SK-N-SH treated with all-trans-retinoic acid at 6 μM for 48 hours (cell line): ENCODE measurements around the gene RAB9B.
"Not testable (repeated sequence)": the region's sequence is repeated elsewhere in the genome, so short reads cannot be mapped to it uniquely, and the experiment has no call there.

ENCODE experiments used
- ATAC-seq: fragments of 200-7000 bp; cut with Tn5 transposase; 3 replicates; pipeline ENCODE4 v1.9.1; 2020; ENCODE audit warnings: mild to moderate bottlenecking, moderate library complexity
- ARNTL ChIP-seq: fragments of 450-650 bp; formaldehyde crosslinking; IDR thresholded peaks from 2 replicates; pipeline ENCODE4 v1.5.0; 2020; ENCODE audit warnings: low read depth, mild to moderate bottlenecking, moderate library complexity, borderline replicate concordance
- BACH2 ChIP-seq: fragments of 250-450 bp; sonication (Bioruptor Pico); IDR thresholded peaks from 2 replicates; pipeline ENCODE4 v1.9.0; 2021; ENCODE audit warnings: mild to moderate bottlenecking, borderline replicate concordance
- ESRRG ChIP-seq: fragments of 250-450 bp; sonication (Bioruptor Pico); IDR thresholded peaks from 2 replicates; pipeline ENCODE4 v1.6.1; 2021; ENCODE audit warnings: mild to moderate bottlenecking
- ISL1 ChIP-seq: fragments of 250-450 bp; sonication (Bioruptor Pico); IDR thresholded peaks from 2 replicates; pipeline ENCODE4 v2.1.2; 2022; ENCODE audit warnings: mild to moderate bottlenecking, moderate library complexity
- OSR1 ChIP-seq: fragments of 250-450 bp; sonication (Bioruptor Pico); IDR thresholded peaks from 2 replicates; pipeline ENCODE4 v1.8.0; 2022; ENCODE audit warnings: moderate library complexity, mild to moderate bottlenecking, inconsistent platforms
- PPARA ChIP-seq: fragments of 250-450 bp; sonication (Bioruptor Pico); IDR thresholded peaks from 2 replicates; pipeline ENCODE4 v1.5.0; 2020; ENCODE audit warnings: mild to moderate bottlenecking, borderline replicate concordance
- RARB ChIP-seq: fragments of 250-450 bp; sonication (Bioruptor Pico); IDR thresholded peaks from 2 replicates; pipeline ENCODE4 v1.8.0; 2021; ENCODE audit warnings: mild to moderate bottlenecking, moderate library complexity
- SNAI2 ChIP-seq: fragments of 250-450 bp; sonication (Bioruptor Pico); IDR thresholded peaks from 2 replicates; pipeline ENCODE4 v1.5.0; 2020; ENCODE audit warnings: mild to moderate bottlenecking, moderate library complexity
- TCF4 ChIP-seq: fragments of 250-450 bp; sonication (Bioruptor Pico); IDR thresholded peaks from 2 replicates; pipeline ENCODE4 v1.8.0; 2021; ENCODE audit warnings: mild to moderate bottlenecking, moderate library complexity, borderline replicate concordance
- TOX ChIP-seq: fragments of 250-450 bp; sonication (Bioruptor Pico); IDR thresholded peaks from 2 replicates; pipeline ENCODE4 v1.8.0; 2021; ENCODE audit warnings: mild to moderate bottlenecking, moderate library complexity, borderline replicate concordance
- ZC3H10 ChIP-seq: fragments of 250-450 bp; sonication (Bioruptor Pico); IDR thresholded peaks from 2 replicates; pipeline ENCODE4 v1.5.1; 2021; ENCODE audit warnings: mild to moderate bottlenecking, moderate library complexity
- ZFP3 ChIP-seq: fragments of 250-450 bp; sonication (Bioruptor Pico); IDR thresholded peaks from 2 replicates; pipeline ENCODE4 v1.5.0; 2020; ENCODE audit warnings: mild to moderate bottlenecking, moderate library complexity
- ZFP30 ChIP-seq: fragments of 450-650 bp; formaldehyde crosslinking; IDR thresholded peaks from 2 replicates; pipeline ENCODE4 v1.5.0; 2022; ENCODE audit warnings: mild to moderate bottlenecking, moderate library complexity
- ZNF565 ChIP-seq: fragments of 450-650 bp; formaldehyde crosslinking; conservative IDR thresholded peaks from 2 replicates; pipeline ENCODE4 v1.5.0; 2020; ENCODE audit warnings: low read depth, mild to moderate bottlenecking, moderate library complexity
- ZNF8 ChIP-seq: fragments of 450-650 bp; formaldehyde crosslinking; IDR thresholded peaks from 2 replicates; pipeline ENCODE4 v1.5.0; 2020; ENCODE audit warnings: mild to moderate bottlenecking, moderate library complexity
- TF ChIP-seq, protein P1 (sequence below): fragments of 250-450 bp; sonication (Bioruptor Pico); IDR thresholded peaks from 2 replicates; pipeline ENCODE4 v1.8.0; 2020; ENCODE audit warnings: mild to moderate bottlenecking, moderate library complexity, borderline replicate concordance
- TF ChIP-seq, protein P2 (sequence below): fragments of 250-450 bp; sonication (Bioruptor Pico); IDR thresholded peaks from 2 replicates; pipeline ENCODE4 v1.5.1; 2021; ENCODE audit warnings: mild to moderate bottlenecking, moderate library complexity
- TF ChIP-seq, protein P3 (sequence below): fragments of 250-450 bp; sonication (Bioruptor Pico); IDR thresholded peaks from 2 replicates; pipeline ENCODE4 v1.5.1; 2020; ENCODE audit warnings: low read depth, mild to moderate bottlenecking, moderate library complexity
- TF ChIP-seq, protein P4 (sequence below): fragments of 250-450 bp; sonication (Bioruptor Pico); IDR thresholded peaks from 2 replicates; pipeline ENCODE4 v1.8.0; 2021; ENCODE audit warnings: low read depth, mild to moderate bottlenecking, moderate library complexity, borderline replicate concordance

RAB9B gene

DNA sequence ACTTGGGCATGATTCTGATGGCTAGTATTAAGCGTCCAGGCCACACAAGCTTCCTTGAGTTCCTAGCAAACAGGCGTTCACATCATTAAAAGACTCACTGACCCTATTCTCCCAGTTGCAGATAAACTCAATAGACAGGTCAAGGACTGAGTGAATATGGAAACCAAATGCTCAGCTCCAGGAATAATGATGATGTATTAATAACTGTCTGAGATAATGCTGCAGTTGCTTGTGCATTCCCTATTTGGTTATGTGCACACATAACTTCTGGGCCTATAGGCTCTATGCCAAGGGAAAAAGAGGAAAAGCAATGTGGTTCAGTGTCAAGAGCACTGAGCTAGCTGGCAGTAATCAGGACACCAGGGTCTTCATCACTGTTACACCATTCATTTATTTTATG lies 3.5 kb downstream of the RAB9B start:
- ATAC-seq: no peak
- no peak for TF ChIP-seq ZNF565 (CRISPR knock-in tag)
- no peak for TF ChIP-seq TOX (CRISPR knock-in tag)
- no peak for TF ChIP-seq ARNTL (CRISPR knock-in tag)
- no peak for TF ChIP-seq ZFP30 (CRISPR knock-in tag)
- no peak for TF ChIP-seq ZC3H10 (CRISPR knock-in tag)
- TF ChIP-seq BACH2: no peak

DNA sequence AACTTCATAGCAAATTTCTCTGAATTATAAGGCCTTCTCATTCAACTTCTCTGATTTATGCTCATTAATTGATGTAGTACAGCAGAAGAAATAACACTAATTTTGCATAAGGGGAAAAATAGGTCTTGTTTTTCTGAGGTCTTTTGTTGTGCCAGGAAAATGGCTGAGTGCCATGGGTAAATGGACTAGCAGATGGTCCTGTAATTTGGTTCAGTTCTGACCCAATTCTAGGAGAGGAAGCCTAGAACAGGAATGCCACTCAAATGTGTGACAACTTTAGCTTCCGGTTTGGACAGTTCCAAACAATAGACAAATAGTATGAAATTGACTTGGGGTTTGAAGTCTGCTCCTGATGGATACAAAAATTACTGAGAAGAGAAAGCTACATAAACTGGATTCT lies 6.2 kb downstream of the RAB9B start:
- TF ChIP-seq SNAI2 (CRISPR knock-in tag) (no peak), ZC3H10 (CRISPR knock-in tag) (no peak), ISL1 (CRISPR knock-in tag) (no peak), OSR1 (CRISPR knock-in tag) (no peak), ZFP3 (CRISPR knock-in tag) (no peak), BACH2 (no peak), ZNF8 (no peak), PPARA (CRISPR knock-in tag) (no peak)
- TF ChIP-seq, protein P1, sequence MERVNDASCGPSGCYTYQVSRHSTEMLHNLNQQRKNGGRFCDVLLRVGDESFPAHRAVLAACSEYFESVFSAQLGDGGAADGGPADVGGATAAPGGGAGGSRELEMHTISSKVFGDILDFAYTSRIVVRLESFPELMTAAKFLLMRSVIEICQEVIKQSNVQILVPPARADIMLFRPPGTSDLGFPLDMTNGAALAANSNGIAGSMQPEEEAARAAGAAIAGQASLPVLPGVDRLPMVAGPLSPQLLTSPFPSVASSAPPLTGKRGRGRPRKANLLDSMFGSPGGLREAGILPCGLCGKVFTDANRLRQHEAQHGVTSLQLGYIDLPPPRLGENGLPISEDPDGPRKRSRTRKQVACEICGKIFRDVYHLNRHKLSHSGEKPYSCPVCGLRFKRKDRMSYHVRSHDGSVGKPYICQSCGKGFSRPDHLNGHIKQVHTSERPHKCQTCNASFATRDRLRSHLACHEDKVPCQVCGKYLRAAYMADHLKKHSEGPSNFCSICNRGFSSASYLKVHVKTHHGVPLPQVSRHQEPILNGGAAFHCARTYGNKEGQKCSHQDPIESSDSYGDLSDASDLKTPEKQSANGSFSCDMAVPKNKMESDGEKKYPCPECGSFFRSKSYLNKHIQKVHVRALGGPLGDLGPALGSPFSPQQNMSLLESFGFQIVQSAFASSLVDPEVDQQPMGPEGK (CRISPR knock-in tag): no peak
- TF ChIP-seq, protein P2, sequence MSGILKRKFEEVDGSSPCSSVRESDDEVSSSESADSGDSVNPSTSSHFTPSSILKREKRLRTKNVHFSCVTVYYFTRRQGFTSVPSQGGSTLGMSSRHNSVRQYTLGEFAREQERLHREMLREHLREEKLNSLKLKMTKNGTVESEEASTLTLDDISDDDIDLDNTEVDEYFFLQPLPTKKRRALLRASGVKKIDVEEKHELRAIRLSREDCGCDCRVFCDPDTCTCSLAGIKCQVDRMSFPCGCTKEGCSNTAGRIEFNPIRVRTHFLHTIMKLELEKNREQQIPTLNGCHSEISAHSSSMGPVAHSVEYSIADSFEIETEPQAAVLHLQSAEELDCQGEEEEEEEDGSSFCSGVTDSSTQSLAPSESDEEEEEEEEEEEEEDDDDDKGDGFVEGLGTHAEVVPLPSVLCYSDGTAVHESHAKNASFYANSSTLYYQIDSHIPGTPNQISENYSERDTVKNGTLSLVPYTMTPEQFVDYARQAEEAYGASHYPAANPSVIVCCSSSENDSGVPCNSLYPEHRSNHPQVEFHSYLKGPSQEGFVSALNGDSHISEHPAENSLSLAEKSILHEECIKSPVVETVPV: no peak
- TF ChIP-seq, all 23 proteins: peak for 0
- no peak for ATAC-seq

DNA sequence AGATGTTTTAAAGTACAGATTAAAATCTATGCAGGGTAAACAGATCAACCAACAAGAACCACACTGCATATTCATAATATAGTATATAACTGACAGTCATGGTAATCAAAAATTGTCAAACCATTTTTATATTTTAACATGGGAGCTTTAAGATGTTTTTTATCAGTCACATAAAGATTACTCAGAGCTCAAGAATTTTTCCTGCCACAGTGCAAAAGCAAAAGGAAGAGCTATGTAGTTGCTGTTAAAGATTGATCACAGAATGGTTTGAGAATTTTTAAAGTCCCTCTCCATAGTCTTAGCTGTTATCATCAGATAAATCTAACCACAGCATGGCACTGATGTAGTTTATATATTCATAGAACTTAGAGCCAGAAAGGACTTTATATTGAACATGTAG lies 8.5 kb downstream of the RAB9B start:
- peak; percentile 74 for ATAC-seq
- TF ChIP-seq ZNF565 (CRISPR knock-in tag): no peak
- TF ChIP-seq RARB (CRISPR knock-in tag): no peak

DNA sequence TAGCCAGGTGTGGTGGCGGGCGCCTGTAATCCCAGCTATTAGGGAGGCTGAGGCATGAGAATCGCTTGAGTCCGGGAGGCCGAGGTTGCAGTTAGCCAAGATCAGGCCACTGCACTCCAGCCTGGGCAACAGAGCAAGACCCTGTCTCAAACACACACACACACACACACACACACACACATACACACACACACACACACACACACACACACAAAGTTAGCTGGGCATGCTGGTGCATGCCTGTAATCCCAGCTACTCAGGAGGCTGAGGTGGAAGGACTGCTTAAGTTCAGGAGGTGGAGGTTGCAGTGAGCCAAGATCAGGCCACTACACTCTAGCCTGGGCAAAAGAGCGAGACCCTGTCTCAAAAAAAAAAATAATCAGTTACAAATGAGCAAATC lies 11.3 kb downstream of the RAB9B start:
- not testable (repeated sequence) for ATAC-seq

DNA sequence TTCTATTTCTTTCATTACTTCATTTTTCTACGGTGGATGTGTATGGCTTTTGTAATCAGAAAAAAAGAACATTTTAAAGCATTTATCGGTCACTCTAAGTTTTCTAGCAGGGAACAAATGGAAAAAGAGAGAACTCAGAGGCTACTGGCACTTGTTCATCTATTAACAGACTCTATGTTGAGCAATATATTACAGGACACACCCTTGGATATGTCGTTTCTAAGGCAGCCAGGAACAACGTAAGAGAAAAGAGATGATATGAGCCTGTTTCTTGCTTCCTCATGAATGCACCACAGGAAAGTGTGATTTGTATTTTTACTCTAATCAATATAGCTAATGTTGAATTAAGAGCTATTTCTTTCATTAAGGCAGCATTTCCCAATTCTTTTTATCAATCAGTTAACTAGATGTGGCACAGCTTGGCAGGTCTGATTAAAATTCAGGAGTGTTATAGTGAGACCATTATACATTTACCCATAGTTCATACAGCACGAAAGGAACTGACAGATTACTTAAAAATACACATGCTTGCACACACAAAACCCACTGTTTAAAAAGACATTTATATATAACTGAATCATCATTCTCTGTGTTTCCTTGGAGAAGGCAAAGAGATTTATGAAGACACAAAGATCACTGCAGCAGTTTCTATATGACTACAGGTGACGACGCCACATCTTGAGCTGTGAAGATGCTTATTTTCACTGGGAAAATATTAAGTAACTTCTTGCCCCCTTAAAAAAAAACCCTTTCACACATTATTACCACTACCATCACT lies 13.0 kb downstream of the RAB9B start:
- TF ChIP-seq ARNTL (CRISPR knock-in tag): no peak
- TF ChIP-seq SNAI2 (CRISPR knock-in tag): no peak
- TF ChIP-seq OSR1 (CRISPR knock-in tag): no peak
- TF ChIP-seq PPARA (CRISPR knock-in tag): no peak
- TF ChIP-seq, protein P3, sequence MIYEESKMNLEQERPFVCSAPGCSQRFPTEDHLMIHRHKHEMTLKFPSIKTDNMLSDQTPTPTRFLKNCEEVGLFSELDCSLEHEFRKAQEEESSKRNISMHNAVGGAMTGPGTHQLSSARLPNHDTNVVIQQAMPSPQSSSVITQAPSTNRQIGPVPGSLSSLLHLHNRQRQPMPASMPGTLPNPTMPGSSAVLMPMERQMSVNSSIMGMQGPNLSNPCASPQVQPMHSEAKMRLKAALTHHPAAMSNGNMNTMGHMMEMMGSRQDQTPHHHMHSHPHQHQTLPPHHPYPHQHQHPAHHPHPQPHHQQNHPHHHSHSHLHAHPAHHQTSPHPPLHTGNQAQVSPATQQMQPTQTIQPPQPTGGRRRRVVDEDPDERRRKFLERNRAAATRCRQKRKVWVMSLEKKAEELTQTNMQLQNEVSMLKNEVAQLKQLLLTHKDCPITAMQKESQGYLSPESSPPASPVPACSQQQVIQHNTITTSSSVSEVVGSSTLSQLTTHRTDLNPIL (CRISPR knock-in tag): no peak
- TF ChIP-seq ZNF565 (CRISPR knock-in tag): no peak
- TF ChIP-seq TCF4 (CRISPR knock-in tag): no peak
- TF ChIP-seq ISL1 (CRISPR knock-in tag): no peak
- no peak for ATAC-seq

DNA sequence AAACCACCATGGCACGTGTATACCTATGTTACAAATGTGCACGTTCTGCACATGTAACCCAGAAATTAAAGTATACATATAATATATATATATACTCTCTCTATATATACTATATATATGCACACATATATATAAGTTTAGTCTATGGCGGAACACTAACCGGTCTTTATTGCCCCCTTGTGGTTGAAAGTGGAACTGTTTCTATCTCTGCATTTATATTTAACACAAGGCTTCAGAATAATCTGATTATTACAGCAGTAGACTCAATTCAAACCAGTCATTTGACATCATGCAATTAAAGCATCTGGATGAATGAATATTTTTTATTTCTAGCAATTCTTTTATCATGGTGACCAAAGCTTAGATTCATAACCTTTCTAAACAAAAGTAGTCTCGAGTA lies 14.6 kb downstream of the RAB9B start:
- peak; percentile 74 for ATAC-seq
- TF ChIP-seq RARB (CRISPR knock-in tag) (no peak), TCF4 (CRISPR knock-in tag) (no peak), ESRRG (CRISPR knock-in tag) (no peak), ISL1 (CRISPR knock-in tag) (no peak)
- TF ChIP-seq, protein P2: no peak
- TF ChIP-seq, protein P4, sequence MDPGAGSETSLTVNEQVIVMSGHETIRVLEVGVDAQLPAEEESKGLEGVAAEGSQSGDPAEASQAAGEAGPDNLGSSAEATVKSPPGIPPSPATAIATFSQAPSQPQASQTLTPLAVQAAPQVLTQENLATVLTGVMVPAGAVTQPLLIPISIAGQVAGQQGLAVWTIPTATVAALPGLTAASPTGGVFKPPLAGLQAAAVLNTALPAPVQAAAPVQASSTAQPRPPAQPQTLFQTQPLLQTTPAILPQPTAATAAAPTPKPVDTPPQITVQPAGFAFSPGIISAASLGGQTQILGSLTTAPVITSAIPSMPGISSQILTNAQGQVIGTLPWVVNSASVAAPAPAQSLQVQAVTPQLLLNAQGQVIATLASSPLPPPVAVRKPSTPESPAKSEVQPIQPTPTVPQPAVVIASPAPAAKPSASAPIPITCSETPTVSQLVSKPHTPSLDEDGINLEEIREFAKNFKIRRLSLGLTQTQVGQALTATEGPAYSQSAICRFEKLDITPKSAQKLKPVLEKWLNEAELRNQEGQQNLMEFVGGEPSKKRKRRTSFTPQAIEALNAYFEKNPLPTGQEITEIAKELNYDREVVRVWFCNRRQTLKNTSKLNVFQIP (CRISPR knock-in tag): no peak

DNA sequence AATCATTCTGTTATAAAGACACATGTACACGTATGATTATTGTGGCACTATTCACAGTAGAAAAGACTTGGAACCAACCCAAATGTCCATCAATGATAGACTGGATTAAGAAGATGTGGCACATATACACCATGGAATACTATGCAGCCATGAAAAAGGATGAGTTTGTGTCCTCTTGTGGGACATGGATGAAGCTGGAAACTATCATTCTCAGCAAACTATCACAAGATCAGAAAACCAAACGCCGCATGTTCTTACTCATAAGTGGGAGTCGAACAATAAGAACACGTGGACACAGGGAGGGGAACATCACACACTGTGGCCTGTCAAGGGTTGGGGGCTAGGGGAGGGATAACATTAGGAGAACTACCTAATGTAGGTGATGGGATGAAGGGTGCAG lies 15.0 kb downstream of the RAB9B start:
- not testable (repeated sequence) for ATAC-seq
